WERI-Rb-1 (cell line): ENCODE results near the gene NCAM2.

ENCODE experiments used
- DNase-seq: peaks from one replicate; pipeline ENCODE4 v3.0.0-alpha.2; 2020
- H3K27ac ChIP-seq: fragments of 250-450 bp; sonication (Bioruptor Pico); 2 replicates; pipeline ENCODE4 v1.5.1; 2020; ENCODE audit warnings: mild to moderate bottlenecking, moderate library complexity
- H3K27me3 ChIP-seq: fragments of 250-450 bp; sonication (Bioruptor Pico); 2 replicates; pipeline ENCODE4 v1.5.1; 2021; ENCODE audit warnings: mild to moderate bottlenecking, low read depth, moderate library complexity; ENCODE audit not compliant: insufficient read depth, severe bottlenecking
- H3K36me3 ChIP-seq: fragments of 250-450 bp; sonication (Bioruptor Pico); 2 replicates; pipeline ENCODE4 v1.5.1; 2020; ENCODE audit warnings: mild to moderate bottlenecking, moderate library complexity
- H3K4me3 ChIP-seq: 2 replicates; pipeline ENCODE4 v1.5.1; 2011; ENCODE audit warnings: low read depth, mild to moderate bottlenecking, control low read depth, low read length
- H3K9me3 ChIP-seq: fragments of 250-450 bp; sonication (Bioruptor Pico); 2 replicates; pipeline ENCODE4 v1.5.1; 2021; ENCODE audit warnings: mild to moderate bottlenecking, moderate library complexity; ENCODE audit not compliant: severe bottlenecking
- CTCF ChIP-seq: IDR thresholded peaks from 2 replicates; pipeline ENCODE4 v1.5.1; 2011; ENCODE audit warnings: low read depth, mild to moderate bottlenecking, control low read depth, inconsistent platforms, low read length

NCAM2 gene

GRCh38 chr21:21163904-21164303, 165.7 kb downstream of the NCAM2 start:
- peak; percentile 41 for DNase-seq
- Histone ChIP-seq H3K4me3 (no peak overlapping the region), H3K27me3 (no peaks in the 10 kb centered on the region), H3K9me3 (no peaks in the 10 kb centered on the region), H3K27ac (no peak overlapping the region), H3K36me3 (no peaks in the 10 kb centered on the region)
- TF ChIP-seq CTCF: peak; percentile 44; the same call in 1 of the 2 replicates

GRCh38 chr21:21165063-21165645, 166.9 kb downstream of the NCAM2 start:
- Histone ChIP-seq H3K27me3 (no peaks in the 10 kb centered on the region), H3K27ac (no peak overlapping the region), H3K36me3 (no peaks in the 10 kb centered on the region), H3K4me3 (no peak overlapping the region), H3K9me3 (no peaks in the 10 kb centered on the region)
- TF ChIP-seq CTCF: no peak
- DNase-seq: no peak

DNA sequence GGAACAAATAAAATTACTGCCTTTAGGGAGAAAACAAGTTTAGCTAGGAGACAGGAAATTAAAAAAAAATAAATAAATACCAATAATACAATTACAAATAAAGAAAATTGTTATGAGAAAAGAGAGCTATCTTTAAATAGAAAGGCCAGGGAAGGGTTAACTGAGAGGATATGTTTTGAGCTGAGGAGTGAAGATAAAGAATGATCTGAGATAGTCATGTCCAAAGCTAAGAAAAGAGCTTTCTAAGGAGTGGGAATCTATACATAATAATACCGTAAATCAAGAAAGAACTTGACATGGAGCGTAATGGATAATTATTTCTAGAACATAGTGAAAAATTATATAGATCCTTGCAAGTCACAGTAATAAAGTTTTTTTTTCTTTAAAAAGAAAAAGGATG, 176.5 kb downstream of the NCAM2 start:
- H3K9me3 ChIP-seq: no peaks in the 10 kb centered on the region
- no peak for DNase-seq
- no peak overlapping the region for H3K27ac ChIP-seq
- TF ChIP-seq CTCF: no peak
- no peaks in the 10 kb centered on the region for H3K27me3 ChIP-seq
- no peak overlapping the region for H3K4me3 ChIP-seq
- no peaks in the 10 kb centered on the region for H3K36me3 ChIP-seq

DNA sequence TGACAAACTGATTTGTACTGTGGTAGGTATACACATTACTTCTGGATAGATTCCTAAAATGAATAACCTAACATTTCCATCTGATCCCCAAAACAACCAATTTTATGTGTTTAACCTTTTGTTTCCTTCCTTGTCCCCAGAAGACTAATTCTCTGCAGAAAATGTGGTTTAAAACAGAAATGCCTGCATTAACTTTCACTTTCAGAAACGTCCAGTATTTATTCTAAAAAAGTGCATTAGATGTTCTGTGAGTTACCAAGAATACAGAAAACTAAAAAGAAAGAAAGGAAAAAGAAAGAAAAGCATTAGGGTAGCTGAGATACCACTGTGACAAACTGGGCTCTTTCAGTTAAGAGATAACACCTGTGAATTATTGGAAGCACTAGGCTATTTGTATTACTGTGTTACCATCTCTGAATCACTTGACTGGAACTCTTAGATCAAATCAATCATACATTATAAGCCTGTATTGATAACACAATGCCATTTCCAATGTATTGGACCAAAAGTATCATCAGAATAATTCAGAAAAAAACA, 177.7 kb downstream of the NCAM2 start:
- TF ChIP-seq CTCF: no peak
- Histone ChIP-seq H3K36me3 (no peaks in the 10 kb centered on the region), H3K27me3 (no peaks in the 10 kb centered on the region), H3K27ac (no peak overlapping the region), H3K9me3 (no peaks in the 10 kb centered on the region), H3K4me3 (no peak overlapping the region)
- no peak for DNase-seq

DNA sequence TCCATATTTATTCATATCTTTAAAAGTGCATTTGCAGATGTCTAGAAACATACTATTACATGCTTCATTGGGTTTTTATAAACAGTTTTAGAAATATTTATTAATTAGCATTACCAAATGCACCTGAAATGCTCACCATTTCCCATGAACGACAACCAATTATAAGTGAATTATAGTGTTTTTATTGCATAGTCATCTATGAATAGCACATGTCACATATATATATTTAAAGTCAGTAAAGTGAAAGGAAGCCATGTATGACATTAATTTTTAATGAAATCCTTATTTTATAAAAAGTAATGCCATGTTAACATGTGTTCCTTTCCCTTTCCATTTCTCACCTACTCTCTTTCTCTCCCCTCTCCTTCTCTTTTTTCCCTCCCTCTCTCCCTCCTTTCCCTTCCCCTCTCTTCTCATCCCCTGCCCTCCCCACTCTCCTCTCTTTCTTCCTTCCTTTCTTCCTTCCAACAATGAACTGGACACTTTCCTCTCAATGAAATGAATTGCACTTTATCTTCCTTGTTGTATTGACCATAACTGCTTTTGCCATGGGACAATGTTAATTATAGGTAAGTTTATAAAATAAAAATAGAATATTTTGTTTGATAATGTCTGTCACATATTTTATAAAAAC, 179.3 kb downstream of the NCAM2 start:
- no peak for DNase-seq
- Histone ChIP-seq H3K9me3 (no peaks in the 10 kb centered on the region), H3K27ac (no peak overlapping the region), H3K4me3 (no peak overlapping the region), H3K27me3 (no peaks in the 10 kb centered on the region), H3K36me3 (no peaks in the 10 kb centered on the region)
- TF ChIP-seq CTCF: no peak
